Naive B cell (primary cell): ENCODE measurements around the gene ALDH8A1. TPM values are rescaled to one million over a fixed set of nuclear protein-coding genes. Genes with fewer than 3 reads are reported as not detected.

Experiments
- ATAC-seq, 2 donors: fragments of 150-1000 bp; cut with Tn5 transposase; 2 replicates each; pipeline ENCODE4 v1.10.0; 2021; ENCODE audit warnings: low read depth in 2 of 2, mild to moderate bottlenecking in 2 of 2, moderate library complexity in 2 of 2
- DNase-seq: peaks from one replicate; pipeline ENCODE4 v3.0.0; 2022
- H3K27ac Mint-ChIP-seq, 6 donors: one replicate each; pipeline ENCODE4 v1.8.0; 2020 to 2022; ENCODE audit warnings: mild to moderate bottlenecking in 6 of 6, mixed read lengths in 6 of 6, moderate library complexity in 5 of 6, inconsistent platforms in 2 of 6
- H3K27me3 Mint-ChIP-seq, 3 donors: one replicate each; pipeline ENCODE4 v1.8.0; 2021 to 2022; ENCODE audit warnings: mixed read lengths in 3 of 3, mild to moderate bottlenecking in 1 of 3
- H3K36me3 Mint-ChIP-seq, 2 donors: one replicate each; pipeline ENCODE4 v1.8.0; 2020 to 2022; ENCODE audit warnings: mixed read lengths in 2 of 2, inconsistent platforms in 1 of 2, mild to moderate bottlenecking in 1 of 2
- H3K4me1 Mint-ChIP-seq, 3 donors: one replicate each; pipeline ENCODE4 v1.8.0; 2020 to 2022; ENCODE audit warnings: mixed read lengths in 3 of 3, inconsistent platforms in 1 of 3, mild to moderate bottlenecking in 1 of 3, moderate library complexity in 1 of 3
- H3K4me3 Mint-ChIP-seq, 8 donors: one replicate each; pipeline ENCODE4 v1.8.0; 2020 to 2022; ENCODE audit warnings: mild to moderate bottlenecking in 8 of 8, mixed read lengths in 8 of 8, moderate library complexity in 8 of 8, inconsistent platforms in 2 of 8
- H3K9me3 Mint-ChIP-seq, 7 donors: one replicate each; pipeline ENCODE4 v1.8.0; 2020 to 2022; ENCODE audit warnings: mixed read lengths in 7 of 7, mild to moderate bottlenecking in 5 of 7, inconsistent platforms in 2 of 7, moderate library complexity in 1 of 7
- polyA plus RNA-seq, 6 donors: library from polyadenylated mRNA; unstranded; fragments of 300-500 nt; fragmentation: Illumina TruSeq; gene quantifications; one replicate each; pipeline ENCODE4 v1.2.3, GENCODE V29; 2021; ENCODE audit warnings: low read depth in 6 of 6

The ALDH8A1 gene
- polyA plus RNA-seq, result under 1 TPM in 1 of 6 donors, not detected in 5; 0.11 TPM

DNA sequence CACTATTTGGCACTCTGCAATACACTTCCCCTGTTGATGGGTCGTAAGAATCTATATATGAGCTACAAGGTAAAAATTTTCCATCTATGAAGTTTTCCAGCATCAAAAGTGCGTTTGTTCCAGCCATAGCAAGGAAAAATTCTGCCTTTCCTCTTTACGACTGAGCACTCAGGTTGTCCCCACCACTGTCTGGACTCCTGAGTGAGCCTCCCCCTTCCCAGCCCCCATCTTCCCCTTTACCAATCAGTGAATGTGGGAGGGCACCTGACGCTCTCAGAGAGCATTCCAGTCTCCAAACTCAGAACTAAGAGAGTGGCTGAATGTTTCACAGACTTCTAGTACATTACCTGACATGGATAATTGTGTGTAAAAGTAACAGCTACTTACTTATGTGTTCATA is at the start of gene ALDH8A1:
Gene ALDH8A1, minus strand, starts transcription at position 175 of the 400 bp plus-strand sequence. Its CDS starts 48 bp downstream, at position 127.
- no peak within 1 kb of the TSS for H3K4me3 Mint-ChIP-seq
- H3K27ac Mint-ChIP-seq, result peak within 1 kb of the TSS in 1 of 6 donors; percentile 39
- peaks cover 0 to 12% (median 0%) of the 10 kb centered on the region in 7 donors for H3K9me3 Mint-ChIP-seq
- ATAC-seq (no peak), DNase-seq (no peak)
- no peaks in the 10 kb centered on the region for H3K36me3 Mint-ChIP-seq
- H3K27me3 Mint-ChIP-seq, result no peaks in the 10 kb centered on the region
- H3K4me1 Mint-ChIP-seq, result no peaks in the 10 kb centered on the region

GRCh38 chr6:134999107-134999506 is 49.2 kb upstream of the ALDH8A1 start:
- Mint-ChIP-seq H3K4me1 (peaks cover 0 to 5% (median 0%) of the 10 kb centered on the region in 3 donors), H3K36me3 (peaks cover 12 to 18% of the 10 kb centered on the region in 2 donors), H3K9me3 (no peaks in the 10 kb centered on the region), H3K4me3 (no peak overlapping the region), H3K27ac (peak overlapping the region in 1 of 6 donors; percentile 34), H3K27me3 (no peaks in the 10 kb centered on the region)
- no peak for ATAC-seq
- no peak for DNase-seq

DNA sequence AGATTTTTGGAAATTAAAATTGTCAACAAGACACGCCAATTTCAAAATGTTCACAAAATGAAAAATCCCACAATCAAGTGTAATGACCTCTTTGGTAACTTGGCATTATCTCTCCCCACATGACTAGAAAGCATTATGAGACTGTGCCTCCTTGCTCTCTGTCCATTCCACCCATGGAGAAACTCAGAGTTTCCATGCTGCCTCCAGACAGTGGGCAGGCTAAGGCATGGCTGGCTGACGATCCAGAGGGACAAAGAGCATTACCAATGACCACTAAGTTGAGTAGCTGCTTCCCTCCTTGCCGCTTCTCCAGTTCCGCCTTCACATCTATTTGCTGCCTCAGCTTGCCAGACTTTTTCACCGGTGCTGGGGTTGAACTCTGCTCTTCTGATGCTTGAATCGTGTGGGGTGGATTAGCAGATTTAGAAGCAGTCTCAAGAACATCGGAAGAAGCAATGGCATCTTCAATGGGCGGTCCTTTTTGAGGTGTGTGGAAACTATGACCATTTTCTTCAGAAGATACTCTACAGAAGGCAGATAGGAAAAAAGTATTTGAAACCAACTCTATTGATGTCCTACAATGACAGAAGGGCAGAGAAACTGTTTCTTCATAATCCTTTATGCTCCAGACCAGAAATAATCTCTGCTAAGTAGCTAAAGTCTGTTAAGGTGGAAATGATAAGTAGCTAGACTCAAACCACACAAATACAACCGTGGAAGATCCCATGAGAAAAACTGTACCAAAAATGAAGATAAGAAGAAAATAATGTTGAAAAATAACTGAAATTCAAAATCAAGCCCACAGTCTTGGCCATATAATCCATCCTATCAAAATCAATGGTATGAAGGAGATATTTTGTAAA is 47.5 kb upstream of the ALDH8A1 start:
- no peaks in the 10 kb centered on the region for H3K9me3 Mint-ChIP-seq
- DNase-seq (no peak), ATAC-seq (no peak)
- peaks cover 12 to 18% of the 10 kb centered on the region in 2 donors for H3K36me3 Mint-ChIP-seq
- H3K4me3 Mint-ChIP-seq, result no peak overlapping the region
- peak overlapping the region in 1 of 6 donors; percentile 5 for H3K27ac Mint-ChIP-seq
- H3K4me1 Mint-ChIP-seq, result no peaks in the 10 kb centered on the region
- H3K27me3 Mint-ChIP-seq, result no peaks in the 10 kb centered on the region

DNA sequence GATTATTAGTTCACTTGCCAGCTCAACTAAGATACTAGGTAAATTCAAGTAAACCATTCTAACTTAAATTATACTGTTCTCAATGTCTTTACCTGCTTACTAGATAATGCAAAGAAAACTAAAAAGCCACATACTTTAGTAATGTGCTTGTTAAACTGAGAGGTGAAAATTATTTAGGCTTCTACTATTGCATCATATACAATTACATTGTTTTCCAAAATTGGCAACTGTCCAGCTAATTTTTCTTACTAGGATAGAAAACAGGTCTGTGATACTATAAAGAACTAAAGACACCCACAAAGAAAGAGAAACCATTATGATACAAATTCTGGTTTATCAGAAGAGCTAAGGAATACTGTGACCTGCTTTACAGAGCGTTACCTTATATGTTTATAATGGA is 45.6 kb upstream of the ALDH8A1 start:
- no peak overlapping the region for H3K4me3 Mint-ChIP-seq
- H3K27me3 Mint-ChIP-seq, result no peaks in the 10 kb centered on the region
- H3K27ac Mint-ChIP-seq, result no peak overlapping the region
- H3K9me3 Mint-ChIP-seq, result no peaks in the 10 kb centered on the region
- H3K4me1 Mint-ChIP-seq, result no peaks in the 10 kb centered on the region
- peaks cover 12 to 15% of the 10 kb centered on the region in 2 donors for H3K36me3 Mint-ChIP-seq
- DNase-seq, result no peak
- no peak for ATAC-seq

DNA sequence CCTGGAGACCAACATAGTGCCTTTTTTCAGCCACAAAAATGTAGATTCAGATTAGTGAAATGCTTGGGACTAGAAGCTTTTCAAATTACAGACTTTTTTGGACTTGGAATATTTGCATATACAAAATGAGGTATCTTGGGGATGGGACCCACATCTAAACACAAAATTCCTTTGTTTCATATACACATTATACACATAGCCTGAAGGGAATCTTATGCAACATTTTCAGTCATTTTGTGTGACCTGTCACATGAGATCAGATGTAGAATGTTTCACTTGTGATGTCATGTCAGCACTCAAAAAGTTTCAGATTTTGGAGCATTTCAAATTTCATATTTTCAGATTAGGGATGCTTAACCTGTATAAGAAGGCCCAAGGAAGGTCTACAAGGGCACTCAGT is 44.5 kb upstream of the ALDH8A1 start:
- Mint-ChIP-seq H3K27me3 (no peaks in the 10 kb centered on the region), H3K36me3 (peaks cover 18 to 20% of the 10 kb centered on the region in 2 donors), H3K4me3 (no peak overlapping the region), H3K27ac (no peak overlapping the region), H3K9me3 (no peaks in the 10 kb centered on the region), H3K4me1 (no peaks in the 10 kb centered on the region)
- ATAC-seq (no peak), DNase-seq (no peak)

- no peak overlapping the region for H3K27ac Mint-ChIP-seq
- no peaks in the 10 kb centered on the region for H3K27me3 Mint-ChIP-seq
- DNase-seq (no peak), ATAC-seq (no peak)
- H3K9me3 Mint-ChIP-seq, result no peaks in the 10 kb centered on the region
- H3K36me3 Mint-ChIP-seq, result peaks cover 14 to 21% of the 10 kb centered on the region in 2 donors
- no peaks in the 10 kb centered on the region for H3K4me1 Mint-ChIP-seq
- no peak overlapping the region for H3K4me3 Mint-ChIP-seq
Measured at GRCh38 chr6:134992155-134992554, 42.3 kb upstream of the ALDH8A1 start.

DNA sequence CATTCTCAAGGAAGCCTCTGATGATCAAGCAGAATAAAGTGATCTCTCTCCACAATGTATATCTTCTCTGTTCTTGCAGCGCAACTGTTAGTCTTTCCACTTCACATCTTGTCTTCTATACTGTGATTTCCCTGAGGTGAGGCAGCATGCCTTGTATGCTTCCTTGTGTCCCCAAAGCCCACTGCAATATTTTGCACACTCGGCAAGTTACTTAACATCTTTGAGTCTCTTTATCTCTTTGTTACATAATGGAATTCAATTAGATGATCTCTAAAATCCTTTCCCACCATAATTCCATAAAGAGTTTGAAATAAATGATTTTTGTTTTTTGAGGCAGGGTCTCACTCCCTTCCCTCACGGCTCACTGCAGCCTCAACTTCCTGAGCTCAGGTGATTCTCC is 40.4 kb upstream of the ALDH8A1 start:
- peak overlapping the region in 2 of 6 donors; percentile 13 to 35 for H3K27ac Mint-ChIP-seq
- H3K27me3 Mint-ChIP-seq, result no peaks in the 10 kb centered on the region
- no peaks in the 10 kb centered on the region for H3K4me1 Mint-ChIP-seq
- no peak for ATAC-seq
- no peaks in the 10 kb centered on the region for H3K9me3 Mint-ChIP-seq
- peaks cover 8 to 17% of the 10 kb centered on the region in 2 donors for H3K36me3 Mint-ChIP-seq
- no peak for DNase-seq
- H3K4me3 Mint-ChIP-seq, result no peak overlapping the region

GRCh38 chr6:134984821-134985220 is 34.9 kb upstream of the ALDH8A1 start:
- H3K27me3 Mint-ChIP-seq, result no peaks in the 10 kb centered on the region
- no peak for DNase-seq
- no peak overlapping the region for H3K4me3 Mint-ChIP-seq
- ATAC-seq, result no peak
- peaks cover 29 to 41% of the 10 kb centered on the region in 2 donors for H3K36me3 Mint-ChIP-seq
- no peak overlapping the region for H3K27ac Mint-ChIP-seq
- H3K9me3 Mint-ChIP-seq, result no peaks in the 10 kb centered on the region
- peaks cover 8 to 16% (median 12%) of the 10 kb centered on the region in 3 donors for H3K4me1 Mint-ChIP-seq

DNA sequence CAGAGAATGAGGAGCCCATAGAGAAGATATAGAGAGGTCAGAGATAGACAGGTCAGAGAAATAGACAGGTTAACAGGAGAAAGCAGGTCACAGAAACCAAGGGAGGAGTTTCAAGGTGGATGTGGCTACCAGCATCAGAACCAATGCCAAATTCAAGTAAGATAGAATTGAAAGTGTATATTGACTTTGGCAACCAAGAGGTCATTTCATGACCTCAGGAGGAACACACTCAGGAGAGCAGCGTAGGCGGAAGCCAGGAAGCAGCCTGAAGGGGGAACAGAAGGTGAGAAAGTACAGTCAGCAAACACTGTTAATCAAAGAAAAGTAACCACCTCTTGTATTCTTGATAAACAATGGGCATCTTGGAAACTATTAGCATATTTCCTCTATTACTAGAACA is 33.9 kb upstream of the ALDH8A1 start:
- Mint-ChIP-seq H3K36me3 (peaks cover 29 to 35% of the 10 kb centered on the region in 2 donors), H3K4me3 (no peak overlapping the region), H3K4me1 (peaks cover 8 to 16% (median 12%) of the 10 kb centered on the region in 3 donors), H3K27me3 (no peaks in the 10 kb centered on the region), H3K27ac (peak overlapping the region in 1 of 6 donors; percentile 0), H3K9me3 (no peaks in the 10 kb centered on the region)
- DNase-seq, result no peak
- ATAC-seq, result no peak

DNA sequence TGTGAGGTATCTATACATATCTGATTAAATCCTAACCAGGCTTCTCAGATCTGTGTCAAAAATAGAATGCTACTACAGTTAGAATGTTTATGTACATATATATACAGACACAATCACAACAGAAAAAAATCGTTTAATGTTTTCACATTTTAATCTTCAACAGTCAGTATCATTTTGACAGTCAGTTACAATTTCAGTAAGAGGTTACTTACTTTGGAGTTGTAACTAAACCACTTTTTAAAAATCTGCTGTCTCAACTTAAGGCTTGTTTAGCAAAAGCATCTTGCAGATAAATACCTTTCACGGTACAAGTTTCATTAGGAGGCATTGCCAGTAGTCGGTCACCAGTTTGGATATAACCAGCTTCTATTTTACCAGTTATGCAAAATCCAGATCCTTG is 32.3 kb upstream of the ALDH8A1 start:
- DNase-seq, result no peak
- Mint-ChIP-seq H3K27me3 (no peaks in the 10 kb centered on the region), H3K4me3 (no peak overlapping the region), H3K9me3 (no peaks in the 10 kb centered on the region), H3K4me1 (peaks cover 8 to 16% (median 12%) of the 10 kb centered on the region in 3 donors), H3K27ac (no peak overlapping the region), H3K36me3 (peaks cover 29 to 36% of the 10 kb centered on the region in 2 donors)
- ATAC-seq, result no peak

DNA sequence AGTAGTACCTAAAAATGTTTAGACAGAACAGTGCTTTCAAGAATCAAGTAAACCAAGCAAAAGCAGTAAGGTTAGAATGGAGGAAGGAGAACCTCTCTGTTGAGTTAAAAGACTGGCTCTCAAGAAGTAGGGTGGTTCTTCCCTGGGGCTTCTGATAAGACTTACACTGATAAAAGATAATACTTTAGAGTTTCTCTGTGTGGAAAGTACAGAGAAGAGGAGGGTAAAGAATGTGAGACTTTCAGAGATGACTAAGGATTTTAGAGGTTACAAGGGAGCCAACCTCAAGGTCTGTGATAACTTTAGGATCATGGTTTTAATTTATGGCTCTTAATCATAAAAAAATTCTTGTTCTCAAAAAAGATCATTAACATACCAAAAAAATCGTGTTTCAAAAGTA is 30.9 kb upstream of the ALDH8A1 start:
- peaks cover 33 to 39% of the 10 kb centered on the region in 2 donors for H3K36me3 Mint-ChIP-seq
- H3K9me3 Mint-ChIP-seq, result no peaks in the 10 kb centered on the region
- no peaks in the 10 kb centered on the region for H3K27me3 Mint-ChIP-seq
- no peak overlapping the region for H3K4me3 Mint-ChIP-seq
- peaks cover 8 to 16% (median 14%) of the 10 kb centered on the region in 3 donors for H3K4me1 Mint-ChIP-seq
- peak overlapping the region in 1 of 6 donors; percentile 16 for H3K27ac Mint-ChIP-seq
- DNase-seq (no peak), ATAC-seq (no peak)

DNA sequence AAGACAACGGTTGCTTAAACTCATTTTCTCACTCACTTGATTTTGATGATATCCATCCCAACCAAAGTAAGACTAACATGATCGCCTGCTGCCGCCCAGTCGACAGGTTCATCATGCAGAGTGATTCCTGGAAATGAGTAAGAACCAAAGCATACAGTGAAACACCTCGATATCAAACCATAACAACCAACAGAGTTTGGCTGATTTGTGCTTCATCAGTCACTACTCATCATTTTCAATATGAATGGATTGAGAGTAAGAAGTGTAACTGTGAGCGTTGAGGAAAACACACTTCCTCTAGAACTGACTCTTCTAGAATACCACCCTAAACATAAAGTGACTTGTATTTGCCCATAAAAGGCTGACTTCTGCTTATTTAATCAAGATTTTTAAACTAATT is 29.2 kb upstream of the ALDH8A1 start:
- no peak for DNase-seq
- Mint-ChIP-seq H3K27ac (no peak overlapping the region), H3K9me3 (no peaks in the 10 kb centered on the region)

DNA sequence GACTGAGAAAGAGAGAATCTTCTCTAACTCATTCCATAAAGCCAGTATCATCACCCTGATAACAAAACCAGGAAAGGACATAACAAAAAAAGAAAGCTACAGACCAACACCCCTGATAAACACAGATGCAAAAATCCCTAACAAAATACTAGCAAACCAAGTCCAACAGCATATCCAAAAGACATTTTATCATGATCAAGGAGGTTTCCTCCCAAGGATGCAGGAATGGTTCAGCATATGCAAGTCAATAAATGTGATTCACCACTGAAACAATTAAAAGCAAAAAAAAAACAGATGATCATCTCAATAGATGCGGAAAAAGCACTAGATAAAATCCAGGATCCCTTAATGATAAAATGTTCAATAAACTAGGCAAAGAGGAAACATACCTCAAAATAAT is 24.5 kb upstream of the ALDH8A1 start:
- DNase-seq (no peak), ATAC-seq (no peak)
- Mint-ChIP-seq H3K27me3 (no peaks in the 10 kb centered on the region), H3K4me1 (peaks cover 0 to 3% (median 0%) of the 10 kb centered on the region in 3 donors), H3K4me3 (no peak overlapping the region), H3K36me3 (peaks cover 31 to 40% of the 10 kb centered on the region in 2 donors), H3K9me3 (no peaks in the 10 kb centered on the region), H3K27ac (no peak overlapping the region)

More for the DNA sequence above, 29.2 kb upstream of the ALDH8A1 start:
- Mint-ChIP-seq H3K36me3 (peaks cover 33 to 36% of the 10 kb centered on the region in 2 donors), H3K27me3 (no peaks in the 10 kb centered on the region), H3K4me1 (peaks cover 8 to 14% (median 12%) of the 10 kb centered on the region in 3 donors), H3K4me3 (no peak overlapping the region)
- ATAC-seq, result no peak

- H3K9me3 Mint-ChIP-seq, result no peaks in the 10 kb centered on the region
- ATAC-seq (no peak), DNase-seq (no peak)
- H3K36me3 Mint-ChIP-seq, result peaks cover 32 to 51% of the 10 kb centered on the region in 2 donors
- H3K27me3 Mint-ChIP-seq, result no peaks in the 10 kb centered on the region
- H3K27ac Mint-ChIP-seq, result no peak overlapping the region
- no peaks in the 10 kb centered on the region for H3K4me1 Mint-ChIP-seq
- no peak overlapping the region for H3K4me3 Mint-ChIP-seq
Measured at GRCh38 chr6:134967711-134968110, 17.8 kb upstream of the ALDH8A1 start.
